NB4 (cell line): ENCODE measurements around the gene CCDC102B.

Experiments used
- CTCF ChIP-seq: IDR thresholded peaks from one replicate; pipeline ENCODE4 v1.5.1; 2012; ENCODE audit warnings: low read depth, low read length
- MAX ChIP-seq: IDR thresholded peaks from 2 replicates; pipeline ENCODE4 v1.6.1; 2011; ENCODE audit warnings: low read depth, low read length
- MYC ChIP-seq: IDR thresholded peaks from 2 replicates; pipeline ENCODE4 v1.6.1; 2011; ENCODE audit warnings: low read depth, low read length

DNA sequence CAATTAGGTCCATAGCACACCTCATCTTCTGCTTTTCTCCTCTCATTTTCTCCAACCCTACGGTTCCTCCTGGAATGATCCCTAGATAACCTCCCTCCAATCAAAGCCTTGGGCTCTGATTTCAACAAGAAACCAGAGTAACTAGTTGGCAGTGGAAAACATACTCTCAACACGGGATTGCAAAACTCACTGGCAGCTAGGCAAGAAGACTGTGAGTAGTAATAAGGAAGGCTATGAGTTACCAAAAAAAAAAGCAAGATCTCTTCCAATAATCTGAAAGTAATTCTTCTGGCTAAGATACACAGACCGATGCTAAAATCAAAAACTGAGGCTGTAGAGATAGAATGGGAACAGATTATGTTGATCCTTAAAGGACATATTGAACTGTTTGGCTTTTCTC lies 28.4 kb upstream of the CCDC102B start:
- TF ChIP-seq CTCF (no peak), MYC (no peak), MAX (no peak)
